Measurements from ENCODE around the gene MAD1L1.

DNA sequence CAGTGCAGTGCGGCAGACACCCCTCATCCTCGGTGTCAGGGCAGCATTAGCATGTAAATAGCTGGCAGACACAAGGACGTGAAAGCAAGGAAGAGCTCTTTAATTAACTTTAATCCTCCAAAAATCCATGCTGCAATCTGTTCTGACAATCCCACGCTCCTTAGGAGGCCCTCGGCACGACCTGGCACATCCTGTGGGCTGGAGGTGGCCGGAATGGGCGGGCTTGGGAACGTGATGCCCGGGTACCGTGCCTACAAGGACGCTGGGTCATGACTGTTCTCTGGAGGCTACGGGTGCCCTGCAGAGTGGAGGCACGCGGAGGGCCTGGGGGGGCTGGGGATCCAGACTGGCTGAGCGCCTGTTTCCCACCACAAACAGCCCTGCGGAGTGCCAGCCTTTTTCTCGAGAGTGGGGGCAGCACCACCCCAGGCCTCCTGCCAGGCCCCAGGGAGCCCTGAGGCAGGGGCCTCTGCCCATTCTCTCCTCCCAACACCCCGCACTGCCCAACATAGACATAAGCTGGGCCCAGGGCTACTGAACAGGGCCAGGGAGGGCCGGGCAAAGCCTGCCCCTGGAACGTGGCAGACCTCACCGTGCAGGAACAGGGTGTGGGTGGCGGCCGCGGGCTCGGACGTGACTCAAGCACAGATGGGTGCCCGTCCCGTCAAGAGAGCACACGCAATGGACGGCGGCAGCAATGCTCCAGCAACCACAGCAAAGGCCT lies 189.3 kb downstream of the MAD1L1 start:
- TF ChIP-seq POLR2AphosphoS5 (IDR thresholded peaks at IDR 0.05; ENCODE audit: borderline replicate concordance, low read depth, low read length): no peak
- TF ChIP-seq EZH2 (IDR thresholded peaks at IDR 0.05): no peak
